Measurements from ENCODE around the gene GLT1D1. TPM values are rescaled to one million over a fixed set of nuclear protein-coding genes. Genes with fewer than 3 reads are reported as not detected.

Gene GLT1D1
- total RNA-seq, 2 donors from 2014 or later, result 0.17 to 0.45 TPM

DNA sequence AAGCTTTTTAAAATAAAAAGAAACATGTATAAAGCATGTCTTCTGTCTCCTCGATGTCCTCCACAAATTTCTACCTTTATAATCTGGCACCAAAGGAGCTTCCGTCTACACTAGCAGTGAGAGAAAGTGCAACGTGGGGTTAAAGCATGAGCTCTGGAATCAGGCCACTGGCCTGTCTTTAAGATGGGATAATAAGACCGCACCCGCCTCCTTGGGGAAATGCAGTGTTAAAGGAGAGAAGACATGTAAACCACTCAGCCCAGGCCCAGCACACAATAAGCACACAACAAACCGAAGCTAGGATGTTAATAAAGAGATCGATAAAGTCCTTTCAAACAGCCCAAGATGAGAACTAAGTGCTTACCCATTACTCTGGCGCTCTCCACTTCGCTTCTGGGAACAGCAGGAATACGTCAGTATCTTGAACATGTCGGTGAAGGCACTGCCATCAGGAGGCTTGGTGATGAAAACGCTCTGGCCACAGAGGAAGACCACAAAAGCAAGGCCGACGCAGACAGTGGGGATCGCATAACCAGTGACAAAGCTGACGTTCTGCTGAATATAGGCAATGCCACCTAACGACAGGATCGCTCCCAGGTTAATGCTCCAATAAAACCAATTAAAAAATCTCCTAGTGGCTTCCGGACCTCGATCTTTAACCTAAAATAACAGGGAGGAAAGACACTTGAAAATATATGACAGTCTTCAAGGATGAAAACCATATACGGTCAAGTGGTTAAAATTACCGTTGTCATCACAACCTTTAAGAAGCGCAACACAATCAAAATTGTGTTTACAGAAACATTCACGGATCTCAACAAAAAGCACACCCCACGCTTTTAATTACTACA lies 38.6 kb upstream of the GLT1D1 start:
- Histone ChIP-seq H3K27ac (no peak overlapping the region), H3K9me3 (no peaks in the 10 kb centered on the region), H3K9ac (ENCODE audit: low read depth in 2 of 2, low read length in 2 of 2) (no peak overlapping the region), H3K27me3 (no peaks in the 10 kb centered on the region), H3K4me1 (peaks cover 6% of the 10 kb centered on the region), H3K36me3 (no peaks in the 10 kb centered on the region), H3K4me3 (no peak overlapping the region)
- TF ChIP-seq, protein P1, sequence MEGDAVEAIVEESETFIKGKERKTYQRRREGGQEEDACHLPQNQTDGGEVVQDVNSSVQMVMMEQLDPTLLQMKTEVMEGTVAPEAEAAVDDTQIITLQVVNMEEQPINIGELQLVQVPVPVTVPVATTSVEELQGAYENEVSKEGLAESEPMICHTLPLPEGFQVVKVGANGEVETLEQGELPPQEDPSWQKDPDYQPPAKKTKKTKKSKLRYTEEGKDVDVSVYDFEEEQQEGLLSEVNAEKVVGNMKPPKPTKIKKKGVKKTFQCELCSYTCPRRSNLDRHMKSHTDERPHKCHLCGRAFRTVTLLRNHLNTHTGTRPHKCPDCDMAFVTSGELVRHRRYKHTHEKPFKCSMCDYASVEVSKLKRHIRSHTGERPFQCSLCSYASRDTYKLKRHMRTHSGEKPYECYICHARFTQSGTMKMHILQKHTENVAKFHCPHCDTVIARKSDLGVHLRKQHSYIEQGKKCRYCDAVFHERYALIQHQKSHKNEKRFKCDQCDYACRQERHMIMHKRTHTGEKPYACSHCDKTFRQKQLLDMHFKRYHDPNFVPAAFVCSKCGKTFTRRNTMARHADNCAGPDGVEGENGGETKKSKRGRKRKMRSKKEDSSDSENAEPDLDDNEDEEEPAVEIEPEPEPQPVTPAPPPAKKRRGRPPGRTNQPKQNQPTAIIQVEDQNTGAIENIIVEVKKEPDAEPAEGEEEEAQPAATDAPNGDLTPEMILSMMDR (IDR thresholded peaks at IDR 0.05), result no peak
- intact Hi-C loops (cut with DNase I), result no loop called here
- no peak for DNase-seq

DNA sequence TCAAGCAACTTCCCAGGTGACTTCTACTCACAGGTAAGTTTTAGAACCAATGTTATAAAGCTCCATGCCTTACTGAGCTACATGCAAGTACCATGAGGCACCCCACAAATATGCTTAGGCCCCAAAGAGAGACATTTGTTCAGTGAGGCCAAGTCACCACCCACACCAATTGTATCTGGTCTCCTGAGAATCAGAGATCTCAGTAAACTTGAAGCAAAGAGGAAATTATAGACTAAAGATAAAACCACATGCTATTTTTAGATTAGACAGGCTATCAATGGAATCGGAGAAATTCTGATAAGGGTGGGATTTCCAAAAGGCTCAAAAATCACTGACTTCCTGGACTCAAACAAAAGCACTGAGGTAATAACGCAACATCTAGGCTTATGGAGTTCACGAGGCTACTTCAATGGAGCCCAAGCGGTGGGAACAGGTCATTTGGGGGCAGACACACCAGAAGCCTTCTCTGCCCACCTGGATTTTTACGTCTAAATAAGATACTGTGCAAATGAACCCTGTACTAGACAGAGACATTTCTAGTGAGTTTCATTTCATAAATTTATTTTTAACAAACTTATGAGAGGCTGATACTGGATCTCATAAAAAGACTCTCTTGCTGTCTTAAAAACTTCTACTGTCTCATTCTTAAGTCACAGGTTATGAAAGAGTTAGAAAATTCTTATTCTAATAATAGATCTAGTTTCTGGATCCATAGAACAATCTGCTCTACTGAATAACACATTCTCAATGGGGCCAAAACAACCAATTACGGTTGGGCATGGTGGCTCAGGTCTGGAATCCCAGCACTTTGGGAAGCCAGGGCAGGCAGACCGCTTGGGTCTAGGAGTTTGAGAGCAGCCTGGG lies 37.3 kb upstream of the GLT1D1 start:
- intact Hi-C loops (cut with DNase I), result no loop called here
- Histone ChIP-seq H3K9me3 (no peaks in the 10 kb centered on the region), H3K4me3 (no peak overlapping the region), H3K27ac (no peak overlapping the region), H3K4me1 (peaks cover 6% of the 10 kb centered on the region), H3K27me3 (no peaks in the 10 kb centered on the region), H3K36me3 (no peaks in the 10 kb centered on the region), H3K9ac (ENCODE audit: low read depth in 2 of 2, low read length in 2 of 2) (no peak overlapping the region)
- DNase-seq, result no peak
- TF ChIP-seq, protein P1 (IDR thresholded peaks at IDR 0.05), result no peak

DNA sequence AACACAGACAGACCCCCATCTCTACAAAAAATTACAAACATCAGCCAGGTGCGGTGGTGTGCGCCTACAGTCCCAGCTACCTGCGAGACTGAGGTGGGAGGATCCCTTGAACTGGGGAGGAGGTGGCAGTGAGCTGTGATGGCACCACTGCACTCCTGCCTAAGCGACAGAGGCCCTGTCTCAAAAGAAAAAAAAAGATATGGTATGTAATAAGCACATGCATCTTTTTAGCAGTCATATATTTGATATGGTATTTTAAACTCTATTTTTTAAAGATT lies 36.7 kb upstream of the GLT1D1 start:
- Histone ChIP-seq H3K9ac (ENCODE audit: low read depth in 2 of 2, low read length in 2 of 2) (no peak overlapping the region), H3K4me3 (no peak overlapping the region), H3K36me3 (no peaks in the 10 kb centered on the region), H3K4me1 (peaks cover 6% of the 10 kb centered on the region), H3K27ac (no peak overlapping the region), H3K9me3 (no peaks in the 10 kb centered on the region), H3K27me3 (no peaks in the 10 kb centered on the region)
- intact Hi-C loops (cut with DNase I), result no loop called here
- DNase-seq, result no peak
- TF ChIP-seq, protein P1 (IDR thresholded peaks at IDR 0.05), result no peak

DNA sequence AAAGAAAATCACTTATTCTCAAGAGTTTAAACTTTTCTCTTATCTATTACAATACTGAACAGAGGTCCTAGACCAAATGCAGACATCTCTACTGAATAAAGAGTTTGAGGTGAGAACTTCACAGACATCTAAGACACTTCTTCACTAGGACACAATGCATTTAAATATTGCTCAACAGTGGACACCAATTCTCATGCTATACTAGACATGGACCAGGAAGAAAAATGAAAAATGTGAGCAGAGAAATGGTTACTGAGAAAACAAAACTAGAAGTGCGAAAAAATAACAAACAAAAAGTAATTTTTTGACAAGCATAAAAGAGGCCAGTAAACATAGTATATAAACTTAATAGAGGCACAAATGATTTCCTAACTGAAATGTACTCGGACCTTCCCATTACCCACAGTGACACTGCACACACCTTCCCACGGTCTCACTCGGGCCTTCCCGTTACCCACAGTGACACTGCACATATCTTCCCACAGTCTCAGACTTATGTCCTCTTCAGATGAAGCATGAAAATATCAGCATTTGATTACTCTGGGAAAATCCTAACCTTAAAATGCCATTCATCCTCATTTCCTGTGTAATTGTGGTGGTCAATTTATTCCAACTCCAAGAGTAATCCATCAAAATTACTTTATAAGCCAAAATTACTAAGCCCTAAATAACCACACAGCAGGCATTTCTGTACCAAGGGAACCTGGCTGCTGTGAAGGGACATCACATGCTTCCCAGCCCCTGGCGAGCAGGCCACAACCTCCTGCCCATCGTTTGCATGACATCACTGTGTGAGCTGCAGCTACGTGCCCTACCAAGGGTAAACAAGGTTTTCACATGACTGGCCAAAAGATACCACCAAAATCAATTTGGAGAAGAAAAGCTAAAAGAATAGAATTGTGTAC lies 35.9 kb upstream of the GLT1D1 start:
- Histone ChIP-seq H3K9me3 (no peaks in the 10 kb centered on the region), H3K9ac (ENCODE audit: low read depth in 2 of 2, low read length in 2 of 2) (no peak overlapping the region), H3K27me3 (no peaks in the 10 kb centered on the region), H3K4me1 (peaks cover 6% of the 10 kb centered on the region), H3K36me3 (no peaks in the 10 kb centered on the region), H3K27ac (peak overlapping the region; percentile 1), H3K4me3 (no peak overlapping the region)
- intact Hi-C loops (cut with DNase I), result no loop called here
- no peak for DNase-seq
- TF ChIP-seq, protein P1 (IDR thresholded peaks at IDR 0.05), result no peak

All from colonic mucosa (tissue), 4 donors.